ENCODE measurements around the gene NEUROG3.

DNA sequence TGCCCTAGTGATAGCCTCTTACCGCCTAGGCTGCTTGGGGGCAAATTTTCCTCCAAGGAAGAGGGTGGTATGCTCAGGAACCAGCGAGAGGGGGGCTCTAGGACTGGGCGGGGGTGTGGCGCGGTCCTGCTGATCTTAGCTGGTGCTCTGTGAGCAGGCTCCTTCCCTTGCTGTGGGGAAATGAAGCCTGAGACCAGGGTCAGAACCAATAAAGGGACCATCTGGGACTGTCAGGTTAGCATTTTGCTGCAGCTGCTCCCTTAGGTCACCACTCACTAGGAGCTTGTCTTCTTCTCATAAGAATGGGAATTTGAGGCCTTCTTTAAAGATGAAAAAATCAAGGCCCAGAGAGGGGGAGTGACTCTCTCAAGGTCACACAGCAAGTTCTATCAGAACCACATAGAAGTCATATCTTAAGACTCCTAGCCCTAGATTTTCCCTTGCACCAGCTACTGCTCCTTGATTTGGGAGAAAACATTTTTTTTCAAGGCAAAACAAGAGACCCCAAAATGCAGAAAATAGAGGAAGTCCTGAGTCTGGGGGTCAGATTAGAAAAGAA, 2.0 kb upstream of the NEUROG3 start:
- TF ChIP-seq, protein P1, sequence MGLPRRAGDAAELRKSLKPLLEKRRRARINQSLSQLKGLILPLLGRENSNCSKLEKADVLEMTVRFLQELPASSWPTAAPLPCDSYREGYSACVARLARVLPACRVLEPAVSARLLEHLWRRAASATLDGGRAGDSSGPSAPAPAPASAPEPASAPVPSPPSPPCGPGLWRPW (IDR thresholded peaks at IDR 0.05): no peak
- TF ChIP-seq, protein P2, sequence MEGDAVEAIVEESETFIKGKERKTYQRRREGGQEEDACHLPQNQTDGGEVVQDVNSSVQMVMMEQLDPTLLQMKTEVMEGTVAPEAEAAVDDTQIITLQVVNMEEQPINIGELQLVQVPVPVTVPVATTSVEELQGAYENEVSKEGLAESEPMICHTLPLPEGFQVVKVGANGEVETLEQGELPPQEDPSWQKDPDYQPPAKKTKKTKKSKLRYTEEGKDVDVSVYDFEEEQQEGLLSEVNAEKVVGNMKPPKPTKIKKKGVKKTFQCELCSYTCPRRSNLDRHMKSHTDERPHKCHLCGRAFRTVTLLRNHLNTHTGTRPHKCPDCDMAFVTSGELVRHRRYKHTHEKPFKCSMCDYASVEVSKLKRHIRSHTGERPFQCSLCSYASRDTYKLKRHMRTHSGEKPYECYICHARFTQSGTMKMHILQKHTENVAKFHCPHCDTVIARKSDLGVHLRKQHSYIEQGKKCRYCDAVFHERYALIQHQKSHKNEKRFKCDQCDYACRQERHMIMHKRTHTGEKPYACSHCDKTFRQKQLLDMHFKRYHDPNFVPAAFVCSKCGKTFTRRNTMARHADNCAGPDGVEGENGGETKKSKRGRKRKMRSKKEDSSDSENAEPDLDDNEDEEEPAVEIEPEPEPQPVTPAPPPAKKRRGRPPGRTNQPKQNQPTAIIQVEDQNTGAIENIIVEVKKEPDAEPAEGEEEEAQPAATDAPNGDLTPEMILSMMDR (IDR thresholded peaks at IDR 0.05): no peak
- no peak for TF ChIP-seq MAZ (IDR thresholded peaks at IDR 0.05; ENCODE audit: borderline replicate concordance, low read depth, low read length)
- no peak for TF ChIP-seq NR3C1 (IDR thresholded peaks at IDR 0.05)
